MCF 10A (cell line): Measurements from ENCODE around the gene FADS3. TPM values are rescaled to one million over a fixed set of nuclear protein-coding genes. Genes with fewer than 3 reads are reported as not detected.

Source experiments
- BruUV-seq: library from RNA; stranded (reverse); fragments of 400-500 nt; replicated peaks from 2 replicates; lab custom pipeline; 2021; lab: Mats Ljungman, UMichigan
- CTCF ChIA-PET: fragments of 300-600 bp; sonication (Branson Sonifier 250); formaldehyde crosslinking; extraction: SDS; loops from one replicate; lab custom pipeline; 2021; ENCODE audit warnings: antibody characterized with exemption, inconsistent platforms; lab: Yijun Ruan, JAX
- POLR2A ChIA-PET: fragments of 300-600, 350-650 bp; sonication (Branson Sonifier 250); formaldehyde crosslinking; extraction: SDS; loops from one replicate; lab custom pipeline; 2020; ENCODE audit warnings: antibody characterized with exemption, inconsistent platforms; lab: Yijun Ruan, JAX
- DNase-seq: peaks from one replicate; pipeline ENCODE4 v3.0.0-alpha.2; 2018; ENCODE audit not compliant: unreplicated experiment
- H3K27ac Mint-ChIP-seq: one replicate; pipeline ENCODE4 v1.8.0; 2022; ENCODE audit warnings: mild to moderate bottlenecking, low read depth, mixed read lengths; ENCODE audit not compliant: unreplicated experiment
- H3K27me3 Mint-ChIP-seq: one replicate; pipeline ENCODE4 v1.8.0; 2022; ENCODE audit warnings: mixed read lengths; ENCODE audit not compliant: insufficient read depth, unreplicated experiment
- H3K36me3 Mint-ChIP-seq: one replicate; pipeline ENCODE4 v1.8.0; 2022; ENCODE audit warnings: mild to moderate bottlenecking, moderate library complexity, mixed read lengths; ENCODE audit not compliant: insufficient read depth, unreplicated experiment
- H3K4me1 Mint-ChIP-seq: one replicate; pipeline ENCODE4 v1.8.0; 2022; ENCODE audit warnings: mixed read lengths; ENCODE audit not compliant: insufficient read depth, unreplicated experiment
- H3K4me3 Mint-ChIP-seq: one replicate; pipeline ENCODE4 v1.8.0; 2022; ENCODE audit warnings: mild to moderate bottlenecking, moderate library complexity, mixed read lengths; ENCODE audit not compliant: unreplicated experiment
- H3K9me3 Mint-ChIP-seq: one replicate; pipeline ENCODE4 v1.8.0; 2022; ENCODE audit warnings: mixed read lengths; ENCODE audit not compliant: unreplicated experiment
- intact Hi-C: fragments of 100-400 bp; cut with micrococcal nuclease; formaldehyde crosslinking; loops from 2 replicates; pipeline ENCODE4 v1.14.1; 2022
- total RNA-seq: library from RNA; stranded (reverse); gene quantifications from 2 replicates; pipeline ENCODE4 v1.2.3, GENCODE V29; 2022
- TF ChIP-seq, protein P1 (sequence below): fragments of 200-600 bp; IDR thresholded peaks from one replicate; pipeline ENCODE4 v1.8.0; 2022; ENCODE audit warnings: antibody characterized with exemption, mild to moderate bottlenecking; ENCODE audit not compliant: unreplicated experiment

The FADS3 gene
- total RNA-seq, 1 experiment from 2014 or later = 145 TPM

DNA sequence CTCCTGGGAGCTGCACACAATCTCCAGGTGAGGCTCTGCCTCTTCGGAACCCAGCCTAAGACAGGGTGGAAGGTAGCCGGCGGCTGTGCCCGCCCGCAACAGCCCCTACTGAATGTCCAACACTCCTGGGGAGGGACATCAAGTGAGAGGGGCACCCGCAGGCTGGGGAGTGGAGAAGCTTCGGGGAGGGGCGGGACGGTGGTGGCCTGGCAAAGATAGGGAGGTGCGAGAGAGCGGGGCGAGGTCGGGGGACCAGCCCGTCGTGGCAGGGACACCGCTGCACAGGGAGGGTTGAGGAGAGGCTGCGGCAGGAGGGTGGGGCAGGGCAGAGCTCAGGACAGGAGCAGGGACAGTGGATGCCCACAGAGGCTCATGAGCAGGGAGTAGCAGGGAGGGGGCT, 8.9 kb upstream of the FADS3 start:
- no peaks in the 10 kb centered on the region for H3K4me1 Mint-ChIP-seq
- H3K27ac Mint-ChIP-seq = no peak overlapping the region
- H3K9me3 Mint-ChIP-seq = no peaks in the 10 kb centered on the region
- ChIA-PET POLR2A (no interaction called here), CTCF (interaction anchor here (0.9 to 10.2 kb wide), 19 partner anchors 8 to 209 kb away, joined by 3 to 217 read pairs (median 24); partner anchors contain the start of genes BEST1, FEN1 and TMEM258)
- intact Hi-C loops = no loop called here
- no peaks in the 10 kb centered on the region for H3K27me3 Mint-ChIP-seq
- TF ChIP-seq, protein P1, sequence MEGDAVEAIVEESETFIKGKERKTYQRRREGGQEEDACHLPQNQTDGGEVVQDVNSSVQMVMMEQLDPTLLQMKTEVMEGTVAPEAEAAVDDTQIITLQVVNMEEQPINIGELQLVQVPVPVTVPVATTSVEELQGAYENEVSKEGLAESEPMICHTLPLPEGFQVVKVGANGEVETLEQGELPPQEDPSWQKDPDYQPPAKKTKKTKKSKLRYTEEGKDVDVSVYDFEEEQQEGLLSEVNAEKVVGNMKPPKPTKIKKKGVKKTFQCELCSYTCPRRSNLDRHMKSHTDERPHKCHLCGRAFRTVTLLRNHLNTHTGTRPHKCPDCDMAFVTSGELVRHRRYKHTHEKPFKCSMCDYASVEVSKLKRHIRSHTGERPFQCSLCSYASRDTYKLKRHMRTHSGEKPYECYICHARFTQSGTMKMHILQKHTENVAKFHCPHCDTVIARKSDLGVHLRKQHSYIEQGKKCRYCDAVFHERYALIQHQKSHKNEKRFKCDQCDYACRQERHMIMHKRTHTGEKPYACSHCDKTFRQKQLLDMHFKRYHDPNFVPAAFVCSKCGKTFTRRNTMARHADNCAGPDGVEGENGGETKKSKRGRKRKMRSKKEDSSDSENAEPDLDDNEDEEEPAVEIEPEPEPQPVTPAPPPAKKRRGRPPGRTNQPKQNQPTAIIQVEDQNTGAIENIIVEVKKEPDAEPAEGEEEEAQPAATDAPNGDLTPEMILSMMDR = no peak
- no TSS peak for BruUV-seq
- no peaks in the 10 kb centered on the region for H3K36me3 Mint-ChIP-seq
- no peak overlapping the region for H3K4me3 Mint-ChIP-seq
- DNase-seq = no peak

DNA sequence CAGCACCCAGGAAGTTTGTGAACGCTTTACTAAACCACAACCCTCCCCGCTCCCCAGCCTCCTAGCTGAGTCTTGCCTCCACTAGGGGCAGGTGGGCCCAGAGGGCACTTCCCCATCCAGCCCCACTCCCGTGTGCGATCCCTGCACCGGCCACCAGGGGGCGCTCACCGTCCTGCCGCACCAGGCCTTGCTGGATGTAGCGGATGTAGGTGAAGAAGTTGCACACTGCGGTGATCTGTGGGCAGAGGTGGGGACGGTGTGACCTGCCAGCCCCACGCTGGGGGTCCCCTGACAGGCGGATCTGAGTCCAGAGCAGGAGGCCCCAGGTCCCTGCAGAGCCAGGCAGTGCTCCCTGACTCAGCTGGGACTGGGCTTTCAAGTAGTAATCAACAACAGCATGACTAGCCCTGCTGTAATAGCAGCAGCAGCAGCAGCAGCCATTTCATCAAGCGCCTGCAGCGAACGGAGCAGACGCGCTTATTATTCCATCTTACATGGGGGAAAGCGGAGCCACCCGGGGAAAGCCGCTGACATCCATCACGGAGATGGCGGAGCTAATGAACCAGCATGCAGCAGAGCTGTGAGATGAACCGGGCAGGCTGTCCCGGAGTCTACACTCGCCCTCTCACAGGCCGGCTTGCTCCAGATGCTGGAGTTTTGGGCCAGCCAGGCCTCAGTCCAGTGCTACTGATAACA, 7.9 kb upstream of the FADS3 start:
- POLR2A ChIA-PET = interaction anchor here (0.6 to 1.4 kb wide), 8 partner anchors 48 to 182 kb away, joined by 3 to 4 read pairs (median 3); no protein-coding TSS in a partner anchor

DNA sequence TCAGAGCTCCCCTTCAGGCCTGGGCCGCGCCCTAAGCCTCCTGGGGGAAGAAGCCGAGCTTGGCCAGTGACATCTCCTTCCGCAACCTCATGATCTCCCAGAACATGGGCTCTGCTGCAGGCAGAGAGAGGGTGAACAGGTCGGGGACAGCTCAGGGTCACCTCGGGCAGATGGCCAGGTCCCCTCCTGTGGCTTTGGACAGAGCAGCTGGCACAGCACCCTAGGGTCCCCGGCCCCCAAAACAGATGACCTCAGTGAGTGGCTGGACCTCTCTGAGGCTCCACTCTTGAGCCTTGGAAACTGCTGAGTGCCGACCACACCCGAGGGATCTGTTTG, 6.9 kb upstream of the FADS3 start:
- Mint-ChIP-seq H3K9me3 (no peaks in the 10 kb centered on the region), H3K4me3 (no peak overlapping the region), H3K27ac (no peak overlapping the region), H3K36me3 (no peaks in the 10 kb centered on the region), H3K4me1 (peaks cover 8% of the 10 kb centered on the region), H3K27me3 (no peaks in the 10 kb centered on the region)
- ChIA-PET POLR2A (interaction anchor here (1.2 to 1.6 kb wide), 4 partner anchors 65 to 156 kb away, joined by 3 to 4 read pairs (median 4); no protein-coding TSS in a partner anchor), CTCF (interaction anchor here (0.6 to 10.2 kb wide), 47 partner anchors 10 to 449 kb away, joined by 3 to 217 read pairs (median 7); partner anchors contain the start of genes BEST1, FEN1, FTH1 and RAB3IL1)
- BruUV-seq = no TSS peak
- DNase-seq = no peak
- intact Hi-C loops = loop anchor here (5.0 kb wide), 1 partner anchor 64 kb away; no protein-coding TSS in a partner anchor
- TF ChIP-seq, protein P1 = no peak

More for the DNA sequence above, 7.9 kb upstream of the FADS3 start:
- TF ChIP-seq, protein P1 = peak; percentile 100
- Mint-ChIP-seq H3K27ac (no peak overlapping the region), H3K9me3 (no peaks in the 10 kb centered on the region), H3K4me1 (peaks cover 1% of the 10 kb centered on the region), H3K36me3 (no peaks in the 10 kb centered on the region), H3K27me3 (no peaks in the 10 kb centered on the region), H3K4me3 (no peak overlapping the region)
- intact Hi-C loops = loop anchor here (1.0 to 5.0 kb wide), 3 partner anchors 48 to 155 kb away; no protein-coding TSS in a partner anchor
- CTCF ChIA-PET = interaction anchor here (0.6 to 10.2 kb wide), 62 partner anchors 9 to 497 kb away, joined by 3 to 217 read pairs (median 6); partner anchors contain the start of genes BEST1, FEN1, FTH1 and RAB3IL1
- peak; percentile 76 for DNase-seq
- no TSS peak for BruUV-seq
